Measurements from ENCODE around the gene TOM1L2.

GRCh38 chr17:17876959-17877528 lies 95.2 kb downstream of the TOM1L2 start:
- TF ChIP-seq CTCF (IDR thresholded peaks at IDR 0.05): no peak
- TF ChIP-seq ZFX (IDR thresholded peaks at IDR 0.05; ENCODE audit: borderline replicate concordance): no peak

Measured in 22Rv1 (cell line).